Activated CD4-positive, alpha-beta T cell treated with anti-CD3 and anti-CD28 coated beads, Interleukin-2, Interleukin-4, amounts not matched to agents 100 ng/mL and 50 ng/mL, durations not matched to agents 16 hours and 8 hours (primary cell): Measurements from ENCODE around the gene CCL26.
"Not testable (repeated sequence)": the region's sequence is repeated elsewhere in the genome, so short reads cannot be mapped to it uniquely, and the experiment has no call there.

Source experiments
- DNase-seq: peaks from one replicate; pipeline ENCODE4 v3.0.0-alpha.2; 2020; ENCODE audit warnings: low spot score

Gene CCL26

GRCh38 chr7:75792567-75792966 is 20.6 kb upstream of the CCL26 start:
- not testable (repeated sequence) for DNase-seq

- DNase-seq, result no peak
Observed at GRCh38 chr7:75789361-75789924, 17.4 kb upstream of the CCL26 start.

- not testable (repeated sequence) for DNase-seq
Observed at GRCh38 chr7:75788154-75788847, 16.3 kb upstream of the CCL26 start.

- DNase-seq, result not testable (repeated sequence)
Observed at GRCh38 chr7:75783058-75783457, 11.0 kb upstream of the CCL26 start.

- not testable (repeated sequence) for DNase-seq
Observed at GRCh38 chr7:75780647-75781273, 8.7 kb upstream of the CCL26 start.

GRCh38 chr7:75779516-75779915 is 7.5 kb upstream of the CCL26 start:
- not testable (repeated sequence) for DNase-seq

GRCh38 chr7:75779035-75779434 is 7.0 kb upstream of the CCL26 start:
- DNase-seq, result not testable (repeated sequence)

- peak; percentile 86 for DNase-seq
Observed at GRCh38 chr7:75776295-75776971, 4.4 kb upstream of the CCL26 start.

GRCh38 chr7:75773958-75774357 is 1.9 kb upstream of the CCL26 start:
- not testable (repeated sequence) for DNase-seq

- DNase-seq, result no peak
Observed at GRCh38 chr7:75771224-75771623, 787 bp downstream of the CCL26 start.

- peak; percentile 40 for DNase-seq
Observed at GRCh38 chr7:75762350-75762917, 9.6 kb downstream of the CCL26 start.

- not testable (repeated sequence) for DNase-seq
Observed at GRCh38 chr7:75761801-75762200, 10.2 kb downstream of the CCL26 start.

- DNase-seq, result no peak
Observed at GRCh38 chr7:75758491-75758890, 13.5 kb downstream of the CCL26 start.

- no peak for DNase-seq
Observed at GRCh38 chr7:75757860-75758259, 14.2 kb downstream of the CCL26 start.

GRCh38 chr7:75756991-75757676 is 14.9 kb downstream of the CCL26 start:
- no peak for DNase-seq

- DNase-seq, result no peak
Observed at GRCh38 chr7:75756206-75756990, 15.6 kb downstream of the CCL26 start.

- no peak for DNase-seq
Observed at GRCh38 chr7:75743455-75743859, 28.6 kb downstream of the CCL26 start.

- no peak for DNase-seq
Observed at GRCh38 chr7:75740846-75741497, 31.0 kb downstream of the CCL26 start.

- DNase-seq, result no peak
Observed at GRCh38 chr7:75739796-75740672, 32.0 kb downstream of the CCL26 start.
